PC-3 (cell line): ENCODE results near the gene TTYH2.

Experiments
- EZH2 ChIP-seq: fragments of 300-600 bp; sonication (generic); IDR thresholded peaks from one replicate; pipeline ENCODE4 v1.6.1; 2017; ENCODE audit warnings: antibody characterized with exemption, mild to moderate bottlenecking, low read length; ENCODE audit not compliant: unreplicated experiment
- EZH2phosphoT487 ChIP-seq: fragments of 300-600 bp; sonication (generic); IDR thresholded peaks from 2 replicates; pipeline ENCODE4 v1.6.1; 2018; ENCODE audit warnings: mild to moderate bottlenecking, antibody characterized with exemption, low read length, borderline replicate concordance
- TF ChIP-seq, protein P1 (sequence below): fragments of 300-600 bp; sonication (generic); conservative IDR thresholded peaks from 2 replicates; pipeline ENCODE4 v1.5.1; 2017; ENCODE audit warnings: antibody characterized with exemption, low read depth, mild to moderate bottlenecking, low read length

DNA sequence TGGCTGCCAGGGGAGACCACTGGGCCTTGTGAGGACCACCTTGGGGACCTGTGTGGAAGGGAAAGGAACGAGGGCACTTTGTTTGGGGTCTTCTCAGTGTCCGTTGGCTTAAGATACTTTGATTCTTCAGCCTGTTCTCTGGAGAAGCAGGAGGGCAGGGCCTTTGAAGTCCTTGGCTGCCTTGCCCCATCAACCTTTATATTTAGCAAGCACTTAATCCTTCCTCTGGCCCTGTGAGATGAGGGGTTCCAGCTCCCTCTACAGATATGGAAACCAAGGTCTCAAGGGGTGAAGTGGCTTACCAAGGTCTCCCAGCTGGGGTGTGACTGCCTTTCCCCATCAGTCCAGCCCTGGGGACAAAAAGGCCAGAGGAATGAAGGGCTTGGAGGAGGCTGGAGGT lies 28.5 kb downstream of the TTYH2 start:
- TF ChIP-seq, protein P1, sequence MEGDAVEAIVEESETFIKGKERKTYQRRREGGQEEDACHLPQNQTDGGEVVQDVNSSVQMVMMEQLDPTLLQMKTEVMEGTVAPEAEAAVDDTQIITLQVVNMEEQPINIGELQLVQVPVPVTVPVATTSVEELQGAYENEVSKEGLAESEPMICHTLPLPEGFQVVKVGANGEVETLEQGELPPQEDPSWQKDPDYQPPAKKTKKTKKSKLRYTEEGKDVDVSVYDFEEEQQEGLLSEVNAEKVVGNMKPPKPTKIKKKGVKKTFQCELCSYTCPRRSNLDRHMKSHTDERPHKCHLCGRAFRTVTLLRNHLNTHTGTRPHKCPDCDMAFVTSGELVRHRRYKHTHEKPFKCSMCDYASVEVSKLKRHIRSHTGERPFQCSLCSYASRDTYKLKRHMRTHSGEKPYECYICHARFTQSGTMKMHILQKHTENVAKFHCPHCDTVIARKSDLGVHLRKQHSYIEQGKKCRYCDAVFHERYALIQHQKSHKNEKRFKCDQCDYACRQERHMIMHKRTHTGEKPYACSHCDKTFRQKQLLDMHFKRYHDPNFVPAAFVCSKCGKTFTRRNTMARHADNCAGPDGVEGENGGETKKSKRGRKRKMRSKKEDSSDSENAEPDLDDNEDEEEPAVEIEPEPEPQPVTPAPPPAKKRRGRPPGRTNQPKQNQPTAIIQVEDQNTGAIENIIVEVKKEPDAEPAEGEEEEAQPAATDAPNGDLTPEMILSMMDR: no peak
- TF ChIP-seq EZH2 (no peak), EZH2phosphoT487 (no peak)
